Hippocampal formation (tissue), 2 donors: ENCODE data around the gene NUP62.

Experiments
- DNase-seq, 2 donors: peaks; one replicate each; lab custom pipeline; 2025; lab: John Stamatoyannopoulos, UW

NUP62 gene

DNA sequence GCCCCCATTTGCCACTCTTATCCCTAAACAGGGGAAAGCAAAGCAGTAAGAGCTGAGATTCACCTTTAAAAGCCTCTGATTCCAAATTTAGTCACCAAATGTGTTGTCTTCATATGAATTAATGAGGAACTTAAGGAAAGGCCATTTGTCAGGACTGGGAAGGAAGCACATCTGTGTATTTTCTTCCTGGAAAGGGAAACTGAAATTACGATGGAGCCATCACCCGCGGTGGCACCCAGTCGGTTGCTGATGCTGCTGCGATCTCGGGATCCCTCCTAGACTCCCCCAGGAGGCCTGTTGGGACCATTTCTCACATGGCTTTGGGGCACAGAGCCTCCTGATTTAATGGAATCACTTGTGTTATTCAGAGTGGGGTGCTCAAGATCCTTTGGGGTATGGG lies 25.2 kb downstream of the NUP62 start:
- no peak for DNase-seq

DNA sequence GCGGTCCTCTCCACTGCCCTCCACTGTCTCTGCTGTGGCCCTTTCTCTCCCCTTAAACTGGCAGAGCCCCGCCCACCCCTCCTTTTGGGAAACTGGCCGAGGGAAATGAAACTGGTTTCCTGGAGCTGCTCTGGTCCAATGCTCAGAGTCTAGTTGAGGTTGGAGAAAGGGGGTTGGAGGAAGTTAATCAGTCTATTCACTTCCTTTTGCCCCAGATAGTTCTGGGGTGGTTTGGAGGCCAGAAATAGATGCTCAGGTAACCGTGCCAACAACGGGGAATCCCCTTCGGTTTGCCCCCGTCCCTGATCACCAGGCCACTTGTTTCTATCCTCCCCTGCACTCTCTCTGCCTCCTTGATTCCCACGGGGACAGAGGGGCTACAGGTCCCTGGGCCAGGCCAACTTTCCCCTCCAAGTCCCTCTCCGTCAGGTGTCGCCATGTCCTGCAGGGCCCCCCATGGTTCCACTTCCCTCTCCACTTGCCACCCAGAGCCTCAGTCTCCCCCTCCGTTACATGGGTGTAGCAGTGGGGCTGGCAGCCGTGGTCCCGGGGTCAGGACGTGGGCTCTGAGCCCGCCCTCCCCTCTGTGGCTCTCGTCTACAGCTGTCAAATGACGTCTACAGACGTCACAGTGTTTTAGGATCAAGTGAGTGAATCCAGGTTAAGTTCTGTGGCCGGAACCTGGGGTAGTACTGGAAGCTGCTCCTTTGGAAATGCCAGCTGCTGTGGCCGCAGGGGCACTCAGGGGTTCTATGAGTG lies 32.3 kb downstream of the NUP62 start, which contains the start of gene IL4I1:
TSS of gene IL4I1 (minus strand) at position 25 of the 759 bp plus-strand sequence. CDS start 727 bp downstream, outside the sequence.
- DNase-seq = no peak

DNA sequence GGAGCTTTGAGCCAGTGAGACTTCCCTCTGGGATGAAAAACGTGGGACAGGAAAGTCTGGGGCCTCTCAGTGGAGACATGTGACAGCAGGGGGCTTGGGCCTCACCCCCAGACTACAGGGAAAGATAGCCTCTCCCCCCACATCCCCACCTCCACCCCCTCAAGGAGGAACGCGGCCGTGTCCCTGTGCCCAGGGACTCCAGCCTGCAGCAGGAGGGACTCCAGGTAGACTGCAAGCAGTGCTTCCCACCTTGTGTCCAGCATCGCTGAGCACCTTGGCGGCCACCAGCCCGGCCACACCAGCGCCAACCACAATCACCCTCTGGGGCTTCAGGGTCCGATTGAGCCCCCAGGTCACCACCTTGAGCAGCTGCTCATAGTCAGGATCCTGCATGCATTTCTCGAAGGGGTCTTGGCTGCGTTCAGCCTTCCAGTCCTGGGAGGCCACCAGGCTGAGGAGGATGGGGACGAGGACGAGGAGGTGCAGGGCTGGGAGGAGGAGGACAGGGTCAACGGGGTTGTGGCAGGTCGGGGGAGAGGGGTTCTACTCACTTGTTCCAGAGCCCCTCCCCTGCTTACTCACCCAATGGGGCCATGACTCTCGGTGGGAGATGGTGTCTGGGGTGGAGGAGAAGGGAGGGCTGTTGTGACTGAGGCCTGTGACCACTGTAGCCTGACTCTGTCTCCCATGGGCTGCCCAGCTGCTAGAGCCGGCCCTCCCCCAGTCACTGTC lies 33.6 kb downstream of the NUP62 start:
- DNase-seq = no peak

DNA sequence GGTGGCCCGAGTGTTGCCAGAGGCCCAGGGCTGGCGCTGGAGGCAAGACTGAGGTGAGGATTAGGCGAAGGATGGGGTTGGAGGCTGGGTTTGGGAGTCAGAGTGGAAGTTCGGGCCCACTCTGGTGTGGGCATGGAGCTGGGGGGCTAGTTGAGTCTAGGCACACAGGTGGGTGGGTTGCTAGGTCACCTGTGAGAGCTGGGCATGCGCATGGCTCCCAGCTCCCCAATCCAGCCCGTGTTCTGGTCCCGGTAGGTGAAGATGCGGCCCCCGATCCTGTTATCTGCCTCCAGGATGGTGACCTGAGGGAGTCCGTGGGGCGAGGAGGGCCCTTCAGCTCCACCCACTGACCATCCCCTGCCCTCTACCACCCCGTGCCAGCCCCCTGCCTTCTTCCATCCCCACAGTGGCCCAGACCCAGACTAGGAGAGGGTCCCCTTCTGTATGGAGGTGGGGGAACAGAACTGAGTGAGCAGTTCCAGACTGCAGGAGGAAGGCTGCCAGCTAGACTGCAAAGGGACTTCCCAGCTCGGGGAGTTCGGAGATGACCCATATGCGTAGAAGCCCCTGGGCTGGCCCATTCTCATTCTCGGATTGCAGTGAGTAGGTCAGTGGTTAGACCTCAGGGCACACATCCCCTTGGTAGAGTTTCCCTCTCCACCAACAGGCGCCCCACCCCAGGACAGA lies 34.3 kb downstream of the NUP62 start:
- DNase-seq = no peak

DNA sequence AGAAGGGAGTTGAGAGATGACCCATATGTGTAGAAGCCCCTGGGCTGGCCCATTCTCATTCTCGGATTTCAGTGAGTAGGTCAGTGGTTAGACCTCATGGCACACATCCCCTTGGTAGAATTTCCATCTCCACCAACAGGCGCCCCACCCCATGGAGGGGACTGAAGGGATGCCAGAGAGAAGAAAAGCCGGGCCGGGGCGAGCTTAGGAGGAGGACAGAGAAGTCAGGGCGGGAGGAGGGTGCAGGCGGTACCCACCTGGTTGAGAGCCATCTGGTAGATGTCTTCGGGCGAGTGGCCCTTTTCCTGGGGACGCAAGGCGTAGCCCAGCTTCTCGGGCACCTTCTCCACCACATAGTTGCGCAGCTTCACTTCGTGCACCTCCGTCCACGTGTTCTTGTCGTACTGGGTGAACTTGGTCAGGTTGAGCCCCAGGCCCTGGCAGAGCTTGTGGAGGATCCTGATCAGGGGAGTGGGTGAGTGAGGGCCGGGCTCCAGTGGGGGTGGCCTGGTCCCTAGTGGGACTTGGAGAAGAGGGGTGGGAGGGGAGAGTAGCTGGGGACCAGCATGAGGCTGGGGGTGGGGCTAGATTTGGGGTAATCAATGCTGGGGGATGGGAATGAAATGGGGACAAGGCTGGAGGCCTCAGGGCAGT lies 35.2 kb downstream of the NUP62 start:
- DNase-seq = no peak

DNA sequence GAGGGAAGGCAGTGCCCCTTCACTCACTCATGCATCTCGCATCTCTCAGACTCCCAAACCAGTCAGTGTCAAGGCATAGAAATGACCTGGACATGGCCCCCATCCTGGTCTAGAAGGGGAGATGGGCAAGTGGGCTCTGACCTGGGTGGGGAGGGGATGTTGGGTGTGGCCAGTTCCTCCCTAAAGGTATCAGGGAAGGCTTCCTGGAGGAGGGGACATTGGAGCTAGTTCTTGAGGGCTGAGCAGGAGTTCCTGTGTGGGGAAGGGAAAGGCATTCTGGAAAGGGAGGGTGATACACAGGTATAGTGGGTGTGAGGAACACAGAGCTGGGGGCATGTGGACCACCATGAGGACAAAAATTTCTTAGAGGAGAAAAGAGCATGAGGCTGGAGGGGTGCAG lies 36.6 kb downstream of the NUP62 start:
- no peak for DNase-seq

DNA sequence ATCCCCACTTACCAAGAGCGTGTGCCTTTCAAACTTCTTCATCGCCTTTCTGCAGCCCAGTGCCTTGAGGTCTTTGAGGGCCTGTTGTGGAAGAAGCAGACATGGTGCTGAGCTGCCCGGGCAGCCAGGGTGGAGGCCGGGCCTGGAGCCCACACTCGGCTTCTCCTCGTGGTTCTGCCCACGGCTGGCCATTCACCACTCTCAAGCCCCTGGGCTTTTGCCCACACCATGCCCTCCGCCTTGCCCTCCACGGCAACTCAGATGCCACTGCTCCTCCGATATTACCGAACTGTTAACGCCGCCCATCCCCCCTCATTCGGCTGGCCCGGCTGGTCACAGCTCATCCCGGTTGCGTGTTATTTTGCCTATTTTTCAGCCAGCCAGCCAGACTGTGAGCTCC lies 37.9 kb downstream of the NUP62 start:
- no peak for DNase-seq

DNA sequence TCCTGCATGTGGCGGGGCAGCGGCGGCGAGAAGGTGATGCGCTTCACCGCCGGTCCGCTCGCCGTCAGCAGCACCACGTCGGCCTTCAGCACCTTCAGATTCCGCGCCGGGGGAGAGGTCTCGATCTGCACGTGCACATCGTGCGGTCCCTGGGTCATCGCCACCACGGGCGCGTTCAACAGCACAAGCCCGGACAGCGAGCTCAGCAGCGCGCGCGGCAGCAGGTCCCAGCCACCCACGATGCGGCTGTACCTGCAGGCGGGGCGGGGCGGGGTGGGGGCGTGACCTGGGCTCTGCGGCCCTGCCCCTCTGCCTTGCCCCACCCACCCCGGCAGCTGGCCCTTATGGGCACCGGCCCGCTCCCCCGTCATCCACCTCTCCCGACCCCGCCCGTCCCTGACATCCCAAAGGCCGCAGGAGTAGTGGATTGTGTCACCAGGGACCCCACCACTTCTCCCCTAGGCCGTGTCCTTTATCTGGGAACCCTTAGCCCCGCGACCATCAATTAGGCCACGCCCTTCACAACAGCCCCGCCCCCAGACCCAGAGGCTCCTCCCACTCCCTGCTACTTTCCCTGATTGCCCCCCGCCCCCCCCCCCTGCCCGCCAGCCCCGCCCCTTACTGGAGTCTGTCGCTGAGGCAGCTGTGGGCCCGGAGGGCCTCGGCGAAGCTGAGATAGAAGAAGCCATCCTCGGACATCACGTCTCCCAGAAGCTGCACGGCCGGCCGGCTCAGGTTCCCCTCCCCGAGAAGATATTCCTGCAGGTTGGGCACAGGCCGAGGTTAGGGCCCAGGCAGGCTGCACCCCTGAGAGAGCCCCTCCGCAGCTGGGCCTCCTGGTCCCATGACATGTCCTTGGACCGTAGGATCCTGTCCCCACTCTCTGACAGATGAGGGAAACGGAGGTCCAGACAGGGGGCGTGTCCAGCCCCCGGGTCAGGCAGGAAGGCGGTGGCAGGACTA lies 38.7 kb downstream of the NUP62 start:
- no peak for DNase-seq

DNA sequence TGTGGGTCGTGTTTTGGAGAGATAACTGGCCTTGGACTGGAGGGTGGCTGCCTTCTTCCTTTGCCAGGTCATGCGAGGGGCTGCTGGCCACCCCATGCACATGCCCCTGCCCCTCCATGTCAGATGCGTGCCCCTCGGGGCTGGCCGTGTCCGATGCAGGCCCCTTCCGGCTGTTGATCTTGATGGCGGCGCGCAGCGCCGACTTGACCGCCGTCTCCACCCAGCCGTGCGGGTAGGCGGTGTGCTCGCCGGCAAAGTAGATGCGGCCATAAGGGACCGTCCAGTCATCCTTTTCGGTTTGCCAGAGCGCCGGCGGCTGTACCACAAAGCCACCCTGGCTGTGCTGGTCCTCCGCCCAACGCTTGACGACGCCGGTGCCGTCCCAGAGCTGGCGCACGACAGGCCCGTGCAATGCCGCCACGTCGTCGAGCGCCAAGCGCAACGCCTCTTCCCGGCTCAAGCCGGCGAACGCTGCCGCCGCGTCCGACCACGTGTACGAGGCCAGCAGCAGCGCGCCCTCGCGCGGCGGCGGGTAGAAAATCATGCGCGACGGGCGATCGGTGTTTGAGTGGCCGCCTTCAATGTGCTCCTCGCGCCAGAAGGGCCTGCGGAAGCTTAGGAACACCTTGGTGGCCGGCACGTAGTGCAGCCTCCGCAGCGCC lies 39.5 kb downstream of the NUP62 start:
- DNase-seq = peak in 1 of 2 donors; percentile 28

DNA sequence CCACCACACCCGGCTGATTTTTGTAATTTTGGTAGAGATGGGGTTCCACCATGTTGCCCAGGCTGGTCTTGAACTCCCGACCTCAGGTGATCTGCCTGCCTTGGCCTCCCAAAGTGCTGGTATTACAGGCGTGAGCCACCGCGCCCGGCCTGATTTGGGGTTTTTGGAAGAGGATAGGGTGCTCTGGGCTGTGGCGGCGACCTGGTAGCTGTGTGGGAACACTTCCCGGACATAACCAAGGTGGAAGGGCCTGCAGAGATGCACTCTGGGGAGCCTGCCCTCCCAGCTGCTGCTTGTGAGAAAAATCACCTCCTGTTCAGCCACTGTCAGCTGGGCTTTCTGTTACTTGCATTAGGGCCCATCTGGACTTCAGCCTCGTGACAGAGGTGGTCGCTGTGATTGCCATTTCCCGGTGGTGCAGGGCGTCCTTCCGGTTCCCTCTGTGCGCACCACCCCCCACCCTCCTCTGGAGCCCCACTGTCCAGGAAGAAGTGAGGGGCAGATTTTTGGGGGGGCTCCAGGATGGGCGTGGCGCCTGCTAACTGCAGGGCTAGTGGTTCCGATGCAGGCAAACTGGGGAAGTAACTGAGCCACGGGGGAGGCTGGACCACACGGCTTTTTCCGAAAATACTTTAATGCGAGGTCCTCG lies 40.1 kb downstream of the NUP62 start:
- no peak for DNase-seq

DNA sequence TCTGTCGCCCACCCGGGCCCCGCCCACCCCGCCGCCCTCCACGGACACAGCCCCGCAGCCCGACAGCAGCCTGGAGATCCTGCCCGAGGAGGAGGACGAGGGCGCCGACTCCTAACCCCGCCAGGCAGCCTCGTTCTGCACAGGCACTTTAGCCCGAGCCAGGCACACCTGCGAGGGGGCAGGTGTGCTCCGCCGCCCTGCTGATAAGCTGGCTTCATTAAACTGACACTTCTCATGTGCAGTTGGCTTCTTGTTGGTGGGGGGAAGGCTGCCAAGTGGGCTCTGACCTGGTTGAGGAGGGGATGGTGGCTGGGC lies 40.8 kb downstream of the NUP62 start:
- no peak for DNase-seq

DNA sequence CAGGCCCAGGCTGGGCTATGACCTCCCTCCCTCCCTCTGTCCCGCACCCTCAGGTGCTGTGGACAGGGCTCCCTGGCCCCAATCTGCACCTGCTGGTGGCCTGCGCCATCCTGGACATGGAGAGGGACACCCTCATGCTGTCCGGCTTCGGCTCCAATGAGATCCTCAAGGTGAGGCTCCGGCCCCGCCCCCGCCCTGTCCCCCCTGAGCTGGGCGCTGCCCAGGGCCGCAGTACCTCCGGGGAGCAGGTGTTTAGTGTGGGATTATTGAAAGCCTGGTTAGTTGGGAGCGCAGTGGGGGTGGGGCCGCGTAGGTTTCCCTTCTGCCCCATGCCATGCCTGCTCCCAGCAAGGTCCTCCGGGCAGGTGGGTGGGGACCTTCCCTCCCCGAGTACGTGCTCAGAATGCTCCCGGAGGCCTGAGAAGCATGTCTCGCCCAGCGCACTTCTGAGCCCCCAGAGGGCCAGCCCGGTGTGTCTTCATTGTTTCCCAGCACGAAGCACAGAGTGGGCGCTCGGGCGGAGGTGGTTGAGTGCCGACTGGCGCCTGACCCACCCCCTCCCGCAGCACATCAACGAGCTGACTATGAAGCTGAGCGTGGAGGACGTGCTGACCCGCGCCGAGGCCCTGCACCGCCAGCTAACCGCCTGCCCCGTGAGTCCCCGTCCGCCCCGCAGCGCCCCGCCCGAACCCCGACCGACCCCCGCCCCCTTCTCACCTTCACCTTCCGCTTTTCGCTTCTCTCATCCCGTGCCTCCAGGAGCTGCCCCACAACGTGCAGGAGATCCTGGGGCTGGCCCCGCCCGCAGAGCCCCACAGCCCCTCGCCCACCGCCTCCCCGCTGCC lies 41.4 kb downstream of the NUP62 start:
- no peak for DNase-seq

DNA sequence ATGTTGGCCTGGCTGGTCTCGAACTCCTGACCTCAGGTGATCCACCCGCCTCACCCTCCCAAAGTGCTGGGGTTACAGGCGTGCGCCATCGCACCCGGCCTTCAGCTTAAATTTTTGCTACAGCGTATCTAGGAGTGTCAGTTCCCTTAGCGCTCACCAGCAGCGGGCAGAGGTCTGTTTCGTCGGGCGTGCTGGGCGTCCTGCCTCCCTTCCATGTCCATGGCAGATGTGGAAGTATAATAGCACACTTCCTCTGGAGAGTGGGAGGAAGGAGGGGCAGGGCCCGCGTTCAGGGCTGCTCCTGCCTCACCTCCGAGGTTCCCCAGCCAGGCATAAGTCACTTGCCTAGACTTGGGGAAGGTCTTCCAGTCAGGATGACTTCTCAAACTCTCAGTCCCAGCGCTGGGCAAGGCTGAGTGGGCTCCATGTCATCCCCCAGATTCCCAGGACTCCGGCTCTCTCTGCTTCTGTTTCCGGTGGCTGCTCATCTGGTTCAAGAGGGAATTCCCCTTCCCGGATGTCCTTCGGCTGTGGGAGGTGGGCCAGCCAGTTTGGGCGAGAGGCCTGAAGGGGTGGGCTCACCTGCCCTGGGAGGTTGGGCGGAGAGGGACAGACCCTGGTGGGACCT lies 42.2 kb downstream of the NUP62 start:
- no peak for DNase-seq

DNA sequence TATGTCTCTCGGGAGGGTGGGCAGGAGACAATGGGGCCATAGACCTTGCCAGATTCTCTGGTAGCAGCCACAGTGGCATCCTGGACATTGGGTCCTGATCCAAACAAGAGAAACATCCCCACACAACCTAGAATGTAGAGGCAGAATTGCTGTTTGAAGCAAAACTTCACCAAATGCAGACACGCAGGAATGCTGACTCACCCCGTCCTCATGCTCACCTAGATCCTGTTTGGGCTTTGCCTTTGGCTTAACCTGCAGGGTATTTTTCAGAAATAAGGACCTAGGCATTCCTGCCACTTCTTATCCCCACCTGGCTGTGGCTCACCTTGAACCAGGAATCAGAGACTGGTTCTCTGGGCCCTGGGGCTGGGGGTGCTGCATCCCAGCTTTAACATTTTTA lies 44.5 kb downstream of the NUP62 start:
- DNase-seq = no peak

DNA sequence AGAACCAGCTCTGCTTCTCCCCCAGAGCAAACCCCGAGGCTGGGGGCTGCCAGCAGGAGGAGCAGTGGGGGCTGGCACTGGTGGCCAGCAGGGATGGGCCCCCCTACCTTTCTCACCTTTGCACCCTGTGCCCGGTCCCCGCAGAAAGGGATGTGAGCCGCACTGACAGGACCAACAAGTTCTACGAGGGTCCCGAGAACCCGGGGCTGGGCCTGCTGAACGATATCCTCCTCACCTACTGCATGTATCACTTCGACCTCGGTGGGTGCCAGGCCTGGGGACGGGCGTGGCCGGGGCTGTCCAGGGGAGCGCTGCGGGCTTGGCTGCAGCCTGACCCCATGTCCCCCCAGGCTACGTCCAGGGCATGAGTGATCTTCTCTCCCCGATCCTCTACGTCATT lies 45.2 kb downstream of the NUP62 start:
- no peak for DNase-seq

DNA sequence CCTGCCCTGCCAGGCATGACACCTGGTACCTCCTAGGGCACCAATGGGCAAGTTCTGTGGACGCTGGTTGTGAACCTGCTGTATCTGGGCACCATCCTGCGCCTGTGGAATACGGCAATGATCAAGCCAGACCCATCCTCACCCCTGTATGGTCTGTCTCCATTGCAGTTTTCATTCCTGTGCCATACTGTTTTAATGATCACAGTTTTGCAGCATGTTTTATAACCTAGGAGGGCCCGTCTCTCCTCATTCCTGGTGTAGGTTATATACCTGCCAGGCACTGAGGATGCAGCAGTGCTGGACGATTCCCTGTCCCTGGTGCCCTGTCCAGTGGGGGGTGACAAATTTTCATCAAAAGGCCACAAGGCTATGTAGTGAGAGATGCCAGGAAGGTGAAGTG lies 46.2 kb downstream of the NUP62 start:
- DNase-seq = no peak

DNA sequence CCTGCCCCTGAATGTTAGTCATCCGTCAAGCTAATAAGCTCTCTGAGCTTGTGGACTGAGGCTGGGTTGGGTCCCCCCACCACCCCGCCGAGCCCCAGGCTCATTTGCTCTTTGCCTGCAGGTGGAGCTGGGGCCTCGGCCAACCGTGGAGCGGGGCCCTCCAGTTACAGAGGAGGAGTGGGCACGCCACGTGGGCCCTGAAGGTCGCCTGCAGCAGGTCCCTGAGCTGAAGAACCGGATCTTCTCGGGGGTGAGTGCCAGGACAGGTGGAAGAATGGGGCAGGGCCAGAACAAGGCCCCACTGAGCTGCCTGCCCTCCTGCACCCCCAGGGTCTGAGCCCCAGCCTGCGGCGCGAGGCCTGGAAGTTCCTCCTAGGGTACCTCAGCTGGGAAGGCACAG lies 46.7 kb downstream of the NUP62 start:
- no peak for DNase-seq

DNA sequence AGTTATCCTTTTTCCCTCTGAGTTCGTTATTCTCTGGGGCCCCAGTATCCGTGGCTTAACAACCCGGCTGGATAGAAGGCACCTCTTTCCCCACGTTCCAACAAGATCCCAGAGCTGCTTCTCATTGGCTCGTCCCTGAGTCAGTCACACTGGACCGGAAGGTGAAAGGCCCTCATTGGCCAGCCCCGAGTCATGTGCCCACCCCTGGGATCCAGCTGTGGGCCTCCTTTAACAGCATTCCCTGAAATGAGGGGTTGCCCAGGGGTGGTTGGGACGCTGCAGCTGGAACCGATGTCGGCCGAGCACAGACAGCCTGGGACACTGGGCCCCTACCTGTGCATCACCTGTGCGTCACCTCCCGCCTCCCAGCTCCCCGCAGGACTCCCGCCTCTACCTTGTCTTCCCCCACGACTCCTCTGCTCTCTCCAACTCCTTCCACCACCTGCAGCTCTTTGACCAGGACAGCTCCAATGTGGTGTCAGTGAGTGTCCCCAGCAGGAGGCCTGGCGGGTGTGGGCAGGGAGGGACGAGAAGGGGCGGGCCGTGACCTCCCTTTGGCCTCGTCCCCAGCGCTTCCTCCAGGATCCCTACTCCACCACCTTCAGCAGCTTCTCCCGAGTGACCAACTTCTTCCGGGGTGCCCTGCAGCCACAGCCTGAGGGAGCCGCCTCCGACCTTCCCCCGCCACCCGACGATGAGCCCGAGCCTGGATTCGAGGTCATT lies 47.5 kb downstream of the NUP62 start:
- DNase-seq = no peak
